ENCODE results near the gene BDP1.

GRCh38 chr5:71452876-71453275 is 2.6 kb upstream of the BDP1 start:
- TF ChIP-seq POLR2A (IDR thresholded peaks at IDR 0.05) = no peak
- no peak for TF ChIP-seq CTCF (IDR thresholded peaks at IDR 0.05)

All from adrenal gland (tissue), 5 donors.